ENCODE data around the gene PLCL1.

GRCh38 chr2:197940382-197940781 is 136.0 kb downstream of the PLCL1 start:
- TF ChIP-seq POLR2AphosphoS5 (IDR thresholded peaks at IDR 0.05) (no peak), POLR2A (IDR thresholded peaks at IDR 0.05) (no peak), CTCF (IDR thresholded peaks at IDR 0.05) (no peak)
